HEK293 (cell line): ENCODE measurements around the gene CINP.

Source experiments
- EGR2 ChIP-seq: fragments of 450-650 bp; formaldehyde crosslinking; IDR thresholded peaks from 2 replicates; pipeline ENCODE4 v1.5.1; 2016; ENCODE audit warnings: low read depth, missing biosample characterization, missing genetic modification characterization
- SP2 ChIP-seq: fragments of 450-650 bp; formaldehyde crosslinking; IDR thresholded peaks from 2 replicates; pipeline ENCODE4 v1.5.1; 2016; ENCODE audit warnings: missing biosample characterization, missing genetic modification characterization
- ZNF10 ChIP-seq: fragments of 450-650 bp; formaldehyde crosslinking; IDR thresholded peaks from 2 replicates; pipeline ENCODE4 v1.5.1; 2017; ENCODE audit warnings: missing biosample characterization, missing genetic modification characterization
- ZNF660 ChIP-seq: fragments of 450-650 bp; IDR thresholded peaks from 2 replicates; pipeline ENCODE4 v1.5.1; 2018; ENCODE audit warnings: missing biosample characterization, mild to moderate bottlenecking, missing genetic modification characterization
- TF ChIP-seq, protein P1 (sequence below): fragments of 450-650 bp; formaldehyde crosslinking; IDR thresholded peaks from 2 replicates; pipeline ENCODE4 v1.5.1; 2016; ENCODE audit warnings: missing biosample characterization, missing genetic modification characterization
- TF ChIP-seq, protein P2 (sequence below): fragments of 450-650 bp; formaldehyde crosslinking; IDR thresholded peaks from 2 replicates; pipeline ENCODE4 v1.5.1; 2016; ENCODE audit warnings: missing biosample characterization, missing genetic modification characterization

DNA sequence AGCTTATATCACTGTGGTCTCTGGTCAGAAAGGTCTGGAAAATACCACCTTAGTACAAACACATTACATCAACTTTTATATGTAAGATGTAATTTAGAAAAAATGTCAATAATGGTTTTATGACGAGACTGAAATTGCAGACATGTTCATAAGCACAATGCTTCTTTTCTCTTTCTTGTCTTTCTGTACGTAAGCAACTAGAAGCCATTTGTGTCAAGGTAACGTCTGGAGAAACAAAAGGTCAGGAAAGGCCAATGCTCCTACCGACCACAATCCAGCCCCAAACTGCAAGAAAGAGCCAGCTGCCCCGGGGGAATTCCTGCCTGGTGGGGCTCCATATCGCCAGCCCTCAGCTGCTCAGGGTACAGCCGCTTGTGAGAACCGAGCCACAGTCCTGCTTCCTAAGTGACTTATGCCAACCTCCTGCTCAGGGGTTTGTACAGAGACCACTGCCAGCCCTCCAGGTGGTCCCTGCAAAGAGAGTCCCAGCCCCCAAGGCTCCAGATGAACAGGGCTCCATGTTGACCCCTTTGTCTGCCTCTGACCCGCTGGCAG, 36.8 kb downstream of the CINP start:
- TF ChIP-seq, protein P1, sequence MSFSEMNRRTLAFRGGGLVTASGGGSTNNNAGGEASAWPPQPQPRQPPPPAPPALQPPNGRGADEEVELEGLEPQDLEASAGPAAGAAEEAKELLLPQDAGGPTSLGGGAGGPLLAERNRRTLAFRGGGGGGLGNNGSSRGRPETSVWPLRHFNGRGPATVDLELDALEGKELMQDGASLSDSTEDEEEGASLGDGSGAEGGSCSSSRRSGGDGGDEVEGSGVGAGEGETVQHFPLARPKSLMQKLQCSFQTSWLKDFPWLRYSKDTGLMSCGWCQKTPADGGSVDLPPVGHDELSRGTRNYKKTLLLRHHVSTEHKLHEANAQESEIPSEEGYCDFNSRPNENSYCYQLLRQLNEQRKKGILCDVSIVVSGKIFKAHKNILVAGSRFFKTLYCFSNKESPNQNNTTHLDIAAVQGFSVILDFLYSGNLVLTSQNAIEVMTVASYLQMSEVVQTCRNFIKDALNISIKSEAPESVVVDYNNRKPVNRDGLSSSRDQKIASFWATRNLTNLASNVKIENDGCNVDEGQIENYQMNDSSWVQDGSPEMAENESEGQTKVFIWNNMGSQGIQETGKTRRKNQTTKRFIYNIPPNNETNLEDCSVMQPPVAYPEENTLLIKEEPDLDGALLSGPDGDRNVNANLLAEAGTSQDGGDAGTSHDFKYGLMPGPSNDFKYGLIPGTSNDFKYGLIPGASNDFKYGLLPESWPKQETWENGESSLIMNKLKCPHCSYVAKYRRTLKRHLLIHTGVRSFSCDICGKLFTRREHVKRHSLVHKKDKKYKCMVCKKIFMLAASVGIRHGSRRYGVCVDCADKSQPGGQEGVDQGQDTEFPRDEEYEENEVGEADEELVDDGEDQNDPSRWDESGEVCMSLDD (tag by site-specific recombination), result no peak
- TF ChIP-seq, protein P2, sequence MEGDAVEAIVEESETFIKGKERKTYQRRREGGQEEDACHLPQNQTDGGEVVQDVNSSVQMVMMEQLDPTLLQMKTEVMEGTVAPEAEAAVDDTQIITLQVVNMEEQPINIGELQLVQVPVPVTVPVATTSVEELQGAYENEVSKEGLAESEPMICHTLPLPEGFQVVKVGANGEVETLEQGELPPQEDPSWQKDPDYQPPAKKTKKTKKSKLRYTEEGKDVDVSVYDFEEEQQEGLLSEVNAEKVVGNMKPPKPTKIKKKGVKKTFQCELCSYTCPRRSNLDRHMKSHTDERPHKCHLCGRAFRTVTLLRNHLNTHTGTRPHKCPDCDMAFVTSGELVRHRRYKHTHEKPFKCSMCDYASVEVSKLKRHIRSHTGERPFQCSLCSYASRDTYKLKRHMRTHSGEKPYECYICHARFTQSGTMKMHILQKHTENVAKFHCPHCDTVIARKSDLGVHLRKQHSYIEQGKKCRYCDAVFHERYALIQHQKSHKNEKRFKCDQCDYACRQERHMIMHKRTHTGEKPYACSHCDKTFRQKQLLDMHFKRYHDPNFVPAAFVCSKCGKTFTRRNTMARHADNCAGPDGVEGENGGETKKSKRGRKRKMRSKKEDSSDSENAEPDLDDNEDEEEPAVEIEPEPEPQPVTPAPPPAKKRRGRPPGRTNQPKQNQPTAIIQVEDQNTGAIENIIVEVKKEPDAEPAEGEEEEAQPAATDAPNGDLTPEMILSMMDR (tag by site-specific recombination), result no peak
- no peak for TF ChIP-seq ZNF660 (tag by site-specific recombination)
- TF ChIP-seq SP2 (tag by site-specific recombination), result no peak
- TF ChIP-seq EGR2 (tag by site-specific recombination), result no peak
- TF ChIP-seq ZNF10 (tag by site-specific recombination), result no peak
